HepG2 (cell line): ENCODE data around the gene ZNF30. TPM values are rescaled to one million over a fixed set of nuclear protein-coding genes. Genes with fewer than 3 reads are reported as not detected.

Experiments
- ATAC-seq: fragments of 200-7000 bp; cut with Tn5 transposase; 3 replicates; pipeline ENCODE4 v1.9.1; 2020; ENCODE audit warnings: mild to moderate bottlenecking, moderate library complexity
- BruUV-seq: library from RNA; stranded (reverse); fragments of 400-500 nt; replicated peaks from 2 replicates; lab custom pipeline; 2021; lab: Mats Ljungman, UMichigan
- CTCF ChIA-PET: fragments of 300-600 bp; formaldehyde crosslinking; extraction: SDS; loops from one replicate; lab custom pipeline; 2021; ENCODE audit warnings: low total read pairs, inconsistent platforms, low intra/inter-chr PET ratio; lab: Yijun Ruan, JAX
- POLR2A ChIA-PET: fragments of 350-600 bp; sonication (Branson Sonifier 250); formaldehyde crosslinking; loops from one replicate; lab custom pipeline; 2020; ENCODE audit warnings: antibody characterized with exemption, inconsistent platforms; lab: Yijun Ruan, JAX
- DNase-seq: peaks from one replicate; pipeline ENCODE4 v3.0.0-alpha.2; 2015; ENCODE audit warnings: low spot score
- FAIRE-seq: peaks from 3 replicates; lab custom pipeline; 2011; peaks lifted over from hg19 to GRCh38; lab: Jason Lieb, UNC
- H2AFZ ChIP-seq: one replicate; pipeline ENCODE4 v1.6.1; 2011; ENCODE audit warnings: low read length, inconsistent platforms
- H3K27ac ChIP-seq: fragments of 300-600 bp; 3 replicates; pipeline ENCODE4 v1.8.0; 2011; ENCODE audit warnings: mixed run types, mild to moderate bottlenecking, mixed read lengths, low read length, inconsistent platforms; ENCODE audit not compliant: insufficient read depth; ENCODE audit errors: extremely low read length
- H3K27me3 ChIP-seq, 2 experiments: fragments of 200-600 bp in 1 of 2; 2 replicates in 1 of 2; 3 replicates in 1 of 2; pipeline versions ENCODE4 v1.6.0 to v1.8.0; 2011; ENCODE audit warnings: low read length in 2 of 2, mild to moderate bottlenecking in 2 of 2, moderate library complexity in 2 of 2, inconsistent platforms in 1 of 2; ENCODE audit not compliant: insufficient read depth in 2 of 2, control insufficient read depth in 1 of 2
- H3K36me3 ChIP-seq, 2 experiments: fragments of 200-600 bp in 1 of 2; replicated peaks in 1 of 2; 2 replicates in 1 of 2; 3 replicates in 1 of 2; pipeline versions ENCODE4 v1.5.1 to v1.8.0; 2011; ENCODE audit warnings: low read length in 2 of 2, inconsistent platforms in 1 of 2; ENCODE audit not compliant: insufficient read depth in 2 of 2, control insufficient read depth in 1 of 2
- H3K4me1 ChIP-seq: 2 replicates; pipeline ENCODE4 v1.5.1; 2012; ENCODE audit warnings: low read length, inconsistent platforms; ENCODE audit not compliant: insufficient read depth
- H3K4me2 ChIP-seq: 2 replicates; pipeline ENCODE4 v1.6.0; 2011; ENCODE audit warnings: low read depth, low read length, inconsistent platforms
- H3K4me3 ChIP-seq, 3 experiments: fragments of 200-600 bp in 1 of 3; sonication (generic), shearing (Covaris generic) in 1 of 3; replicated peaks in 1 of 3; 2 replicates each; pipeline ENCODE4 v1.5.1; 2011 to 2016; ENCODE audit warnings: low read length in 3 of 3, inconsistent platforms in 2 of 3, low read depth in 2 of 3, mild to moderate bottlenecking in 2 of 3, control low read depth in 1 of 3, mixed read lengths in 1 of 3; ENCODE audit not compliant: insufficient read depth in 1 of 3
- H3K79me2 ChIP-seq: one replicate; pipeline ENCODE4 v1.6.1; 2011; ENCODE audit warnings: low read length, inconsistent platforms; ENCODE audit not compliant: insufficient read depth
- H3K9ac ChIP-seq: 2 replicates; pipeline ENCODE4 v1.6.0; 2011; ENCODE audit warnings: mild to moderate bottlenecking, low read depth, low read length, inconsistent platforms; ENCODE audit not compliant: insufficient read depth
- H3K9me3 ChIP-seq: 2 replicates; pipeline ENCODE4 v1.5.1; 2012; ENCODE audit warnings: mild to moderate bottlenecking, low read length
- H4K20me1 ChIP-seq: 2 replicates; pipeline ENCODE4 v1.6.0; 2011; ENCODE audit warnings: inconsistent platforms, mild to moderate bottlenecking, low read length, moderate library complexity; ENCODE audit not compliant: insufficient read depth
- CEBPG ChIP-seq: IDR thresholded peaks from 2 replicates; pipeline ENCODE4 v1.6.1; 2016
- HMGXB4 ChIP-seq, 2 experiments: sonication (generic) in 1 of 2; formaldehyde crosslinking in 1 of 2; IDR thresholded peaks; 2 replicates each; pipeline versions ENCODE4 v1.4.0 to v1.6.1; 2018 to 2020; ENCODE audit warnings: missing genetic modification reagents in 2 of 2, borderline replicate concordance in 1 of 2, low read depth in 1 of 2, mild to moderate bottlenecking in 1 of 2, missing biosample characterization in 1 of 2
- MLXIP ChIP-seq: sonication (generic); formaldehyde crosslinking; IDR thresholded peaks from 2 replicates; pipeline ENCODE4 v1.9.0; 2021; ENCODE audit warnings: missing genetic modification reagents, borderline replicate concordance
- NFE2L1 ChIP-seq: sonication (generic); formaldehyde crosslinking; IDR thresholded peaks from 2 replicates; pipeline ENCODE4 v1.4.0; 2020; ENCODE audit warnings: missing genetic modification reagents, mild to moderate bottlenecking, borderline replicate concordance
- POGK ChIP-seq: sonication (generic); formaldehyde crosslinking; conservative IDR thresholded peaks from 2 replicates; pipeline ENCODE4 v1.8.0; 2022; ENCODE audit warnings: mild to moderate bottlenecking, moderate library complexity, missing genetic modification reagents
- PTBP1 ChIP-seq: fragments of 200-400 bp; formaldehyde crosslinking; IDR thresholded peaks from 2 replicates; pipeline ENCODE4 v1.6.1; 2018; ENCODE audit warnings: low read length, low read depth; ENCODE audit not compliant: poor library complexity, severe bottlenecking
- ZFP36L2 ChIP-seq: sonication (generic); formaldehyde crosslinking; IDR thresholded peaks from 2 replicates; pipeline ENCODE4 v1.4.0; 2020; ENCODE audit warnings: missing genetic modification reagents
- ZNF33B ChIP-seq: sonication (generic); formaldehyde crosslinking; IDR thresholded peaks from 2 replicates; pipeline ENCODE4 v1.5.1; 2020; ENCODE audit warnings: mild to moderate bottlenecking, missing genetic modification reagents
- ZNF691 ChIP-seq: sonication (generic); formaldehyde crosslinking; IDR thresholded peaks from 2 replicates; pipeline ENCODE4 v1.4.0; 2020; ENCODE audit warnings: missing genetic modification reagents, low read depth, mild to moderate bottlenecking, borderline replicate concordance
- ZNF773 ChIP-seq: sonication (generic); formaldehyde crosslinking; IDR thresholded peaks from 2 replicates; pipeline ENCODE4 v1.4.0; 2020; ENCODE audit warnings: missing genetic modification reagents, borderline replicate concordance
- WGBS: methylation state at CpG from one replicate; pipeline ENCODE4 v1.1.6; 2017; ENCODE audit warnings: low lambda C conversion rate; 5-methylcytosine and 5-hydroxymethylcytosine counted together
- in situ Hi-C: cut with HindIII; loops from 2 replicates; pipeline ENCODE4 v1.10.0; 2017; ENCODE audit warnings: low pct_unique_long_range_greater_than_20kb; ENCODE audit not compliant: extremely low pct_ligation_motif_present
- intact Hi-C: fragments of 100-400 bp; cut with micrococcal nuclease; formaldehyde crosslinking; loops from one replicate; pipeline ENCODE4 v1.10.0; 2022; ENCODE audit not compliant: unreplicated experiment
- polyA plus RNA-seq, 8 experiments: library from polyadenylated mRNA; depleted of rRNA in 3 of 8; stranded (reverse) in 7 of 8; unstranded in 1 of 8; fragments of >200 nt; fragmentation: Illumina TruSeq in 4 of 8; extraction: Trizol in 4 of 8; gene quantifications; 2 replicates each; pipeline versions ENCODE4 v1.2.1 to v1.2.3, GENCODE V29; 2011 to 2016; ENCODE audit warnings: low read depth in 4 of 8, missing spikeins in 1 of 8, mixed read lengths in 1 of 8; ENCODE audit not compliant: insufficient read depth in 1 of 8
- total RNA-seq, 5 experiments: library from RNA; depleted of rRNA; stranded (reverse); fragments of >200 nt; fragmentation: Illumina TruSeq; extraction: Trizol; gene quantifications; 2 replicates each; pipeline ENCODE4 v1.2.3, GENCODE V29; 2016; ENCODE audit warnings: low read depth in 1 of 5
- TF ChIP-seq, protein P1 (sequence below): sonication (generic); formaldehyde crosslinking; IDR thresholded peaks from 2 replicates; pipeline ENCODE4 v1.4.0; 2020; ENCODE audit warnings: mild to moderate bottlenecking, missing genetic modification reagents
- TF ChIP-seq, protein P2 (sequence below): IDR thresholded peaks from 2 replicates; pipeline ENCODE4 v1.6.1; 2018; ENCODE audit warnings: missing genetic modification reagents, mild to moderate bottlenecking, missing compliant biosample characterization

Gene ZNF30
- total and polyA plus RNA-seq, 2 of the 13 experiments (the other 11 are each of a cell fraction or from before 2014, with no cell fraction given): 2.3 to 4.4 TPM

- Histone ChIP-seq H3K9me3 (no peaks in the 10 kb centered on the region), H3K27me3 (peaks cover 0 to 3% of the 10 kb centered on the region in 2 experiments; a peak in 2 of 5 replicates), H3K79me2 (no peaks in the 10 kb centered on the region), H3K4me3 (no peak overlapping the region), H3K4me2 (no peak overlapping the region), H3K36me3 (no peaks in the 10 kb centered on the region), H4K20me1 (no peaks in the 10 kb centered on the region), H3K4me1 (peaks cover 26% of the 10 kb centered on the region), H2AFZ (no peak overlapping the region)
- FAIRE-seq (no peak), DNase-seq (no peak), ATAC-seq (no peak)
- ChIA-PET CTCF (no interaction called here), POLR2A (no interaction called here)
- BruUV-seq: no TSS peak
- in situ Hi-C loops: no loop called here
- WGBS: 72% methylated on average over 4 of the region's 4 CpGs
- TF ChIP-seq NFE2L1 (CRISPR knock-in tag): no peak
- TF ChIP-seq ZFP36L2: no peak
- no peak for TF ChIP-seq MLXIP
- TF ChIP-seq PTBP1: no peak
- TF ChIP-seq POGK (CRISPR knock-in tag): no peak
- no peak for TF ChIP-seq CEBPG (CRISPR knock-in tag)
- TF ChIP-seq HMGXB4 (CRISPR knock-in tag; IDR thresholded peaks at IDR 0.05; ENCODE audit: borderline replicate concordance in 1 of 2, low read depth in 1 of 2): no peak
- TF ChIP-seq, protein P1, sequence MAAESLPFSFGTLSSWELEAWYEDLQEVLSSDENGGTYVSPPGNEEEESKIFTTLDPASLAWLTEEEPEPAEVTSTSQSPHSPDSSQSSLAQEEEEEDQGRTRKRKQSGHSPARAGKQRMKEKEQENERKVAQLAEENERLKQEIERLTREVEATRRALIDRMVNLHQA (CRISPR knock-in tag): no peak
- TF ChIP-seq ZNF33B (CRISPR knock-in tag): no peak
- TF ChIP-seq, protein P2, sequence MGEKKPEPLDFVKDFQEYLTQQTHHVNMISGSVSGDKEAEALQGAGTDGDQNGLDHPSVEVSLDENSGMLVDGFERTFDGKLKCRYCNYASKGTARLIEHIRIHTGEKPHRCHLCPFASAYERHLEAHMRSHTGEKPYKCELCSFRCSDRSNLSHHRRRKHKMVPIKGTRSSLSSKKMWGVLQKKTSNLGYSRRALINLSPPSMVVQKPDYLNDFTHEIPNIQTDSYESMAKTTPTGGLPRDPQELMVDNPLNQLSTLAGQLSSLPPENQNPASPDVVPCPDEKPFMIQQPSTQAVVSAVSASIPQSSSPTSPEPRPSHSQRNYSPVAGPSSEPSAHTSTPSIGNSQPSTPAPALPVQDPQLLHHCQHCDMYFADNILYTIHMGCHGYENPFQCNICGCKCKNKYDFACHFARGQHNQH (CRISPR knock-in tag): no peak
- TF ChIP-seq ZNF691 (CRISPR knock-in tag): no peak
- no peak for TF ChIP-seq ZNF773 (CRISPR knock-in tag)
- TF ChIP-seq, all 625 proteins: peak for 0
- Histone ChIP-seq H3K9ac (no peak overlapping the region), H3K27ac (no peak overlapping the region)
- intact Hi-C loops: no loop called here
Observed at GRCh38 chr19:34983786-34984185, 57.1 kb downstream of the ZNF30 start.
